Jurkat, Clone E6-1 (cell line): ENCODE results near the gene BAIAP2L2.
"Not testable (repeated sequence)": the region's sequence is repeated elsewhere in the genome, so short reads cannot be mapped to it uniquely, and the experiment has no call there.

Experiments used
- DNase-seq: peaks from one replicate; pipeline ENCODE4 v3.0.0-alpha.2; 2011; ENCODE audit warnings: low read depth, low spot score
- H3K4me3 ChIP-seq: 2 replicates; pipeline ENCODE4 v1.5.1; 2011; ENCODE audit warnings: mild to moderate bottlenecking, low read length, control low read depth, moderate library complexity

BAIAP2L2 gene

DNA sequence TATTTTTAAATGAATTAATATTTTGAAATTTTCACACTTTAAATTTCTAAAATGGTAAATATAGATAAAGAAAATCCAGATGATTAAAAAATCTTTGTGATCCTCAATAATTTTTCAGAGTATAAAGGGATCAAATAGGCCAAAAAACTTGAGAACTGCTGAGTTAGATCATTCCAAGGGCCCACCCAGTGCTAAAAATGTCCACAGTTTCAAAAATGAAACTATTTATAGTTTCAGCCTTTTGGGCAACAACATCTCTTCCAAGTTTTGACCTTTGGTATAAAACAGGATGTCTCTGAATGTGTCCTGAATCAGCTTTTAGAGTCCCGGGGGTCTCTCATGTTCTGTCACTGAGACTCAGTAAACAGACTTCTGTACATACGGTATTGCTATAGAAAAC is 20.9 kb upstream of the BAIAP2L2 start:
- no peak overlapping the region for H3K4me3 ChIP-seq
- DNase-seq: no peak

DNA sequence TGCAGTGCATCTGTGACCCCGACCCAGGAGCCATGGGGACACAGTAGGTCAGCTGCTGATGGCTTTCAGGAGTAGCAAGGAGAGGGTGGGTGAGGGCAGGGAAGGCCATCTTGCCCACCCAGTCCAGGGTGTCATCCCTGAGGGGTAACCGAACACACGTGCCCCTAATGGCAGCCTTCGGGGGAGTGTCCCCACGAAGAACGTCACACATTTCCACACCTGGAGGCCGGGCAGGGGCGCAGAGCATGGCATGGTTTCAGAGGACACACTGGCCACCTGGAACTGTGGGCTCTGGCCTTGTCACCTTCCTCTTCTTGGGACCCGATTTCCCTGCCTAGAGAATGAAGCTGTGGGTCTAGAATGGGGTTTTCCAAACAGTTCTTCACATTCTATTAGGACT is 19.4 kb upstream of the BAIAP2L2 start:
- no peak overlapping the region for H3K4me3 ChIP-seq
- DNase-seq: no peak

DNA sequence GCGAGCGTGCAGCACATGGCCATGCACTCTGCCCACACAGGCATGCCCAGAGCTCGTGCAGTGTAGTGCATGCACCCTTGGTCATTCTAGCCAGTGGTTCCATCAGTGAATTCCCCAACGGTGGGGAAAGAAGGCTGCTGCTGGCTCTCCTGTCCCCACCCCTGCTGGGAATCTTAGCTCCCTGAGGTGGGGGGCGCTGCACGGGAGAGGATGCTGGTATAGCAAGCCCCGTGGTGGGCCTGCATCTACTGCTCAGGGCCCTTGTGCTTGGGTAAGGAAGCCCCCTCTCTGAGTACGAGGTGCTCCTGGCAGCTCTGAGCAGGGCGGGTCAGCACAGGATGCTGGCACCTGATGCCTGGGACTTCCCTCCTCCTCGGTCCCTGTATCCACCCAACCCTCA is 18.5 kb upstream of the BAIAP2L2 start:
- no peak overlapping the region for H3K4me3 ChIP-seq
- DNase-seq: no peak

DNA sequence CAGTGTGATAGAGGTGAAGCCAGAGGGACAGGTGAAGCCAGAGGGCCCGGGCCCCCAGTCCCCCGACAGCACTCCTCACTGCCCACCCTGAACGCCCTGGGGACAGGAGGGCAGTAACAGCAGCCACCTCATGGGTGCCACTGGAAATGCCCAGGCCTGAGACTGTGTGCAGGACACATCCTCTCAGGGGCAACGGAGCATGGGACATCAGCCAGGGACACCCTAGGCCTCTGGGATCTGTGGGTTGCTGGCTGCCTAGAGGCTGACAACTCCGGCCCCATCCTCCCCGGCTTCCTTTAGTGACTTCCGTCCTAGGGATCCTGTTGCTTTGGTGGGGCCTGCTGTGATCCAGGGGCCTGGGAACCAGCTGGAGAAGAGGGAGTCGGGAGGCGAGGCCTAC is 17.4 kb upstream of the BAIAP2L2 start:
- no peak overlapping the region for H3K4me3 ChIP-seq
- no peak for DNase-seq

DNA sequence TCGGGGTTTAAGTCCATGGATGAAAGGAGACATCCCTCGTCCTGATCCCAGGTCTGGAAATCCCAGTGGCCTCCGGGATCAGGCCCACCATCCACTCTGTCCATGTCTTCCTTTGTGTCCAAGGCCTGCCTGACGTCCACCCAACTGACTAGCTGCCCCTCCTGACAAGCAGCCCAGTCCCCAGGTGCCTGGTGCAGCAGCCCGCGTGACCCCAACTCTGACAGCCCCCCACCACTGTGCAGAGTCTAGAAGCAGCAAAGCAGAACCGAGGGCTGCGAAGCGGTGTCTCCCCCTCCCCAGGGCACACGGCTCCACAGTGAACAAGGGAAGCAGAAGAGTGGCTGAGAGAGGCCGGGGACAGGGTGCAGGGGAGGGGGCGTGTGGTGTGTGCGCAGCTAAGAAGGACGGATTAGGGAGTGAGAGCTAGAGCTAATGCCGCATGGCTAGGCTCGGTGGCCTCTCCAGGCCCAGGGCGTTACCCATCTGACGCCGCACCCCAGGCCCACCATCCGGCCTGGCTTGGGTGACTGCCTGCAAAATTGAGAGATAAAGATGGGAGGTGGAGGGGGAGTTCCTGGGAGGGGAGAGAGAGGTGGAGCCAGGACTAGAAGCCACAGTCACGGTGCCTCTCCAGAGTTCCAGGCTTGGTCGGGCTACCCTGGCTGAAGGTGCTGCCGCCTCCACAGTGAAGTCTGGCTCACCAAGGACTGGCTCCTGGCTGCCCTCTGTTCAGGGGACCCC is 16.6 kb upstream of the BAIAP2L2 start:
- DNase-seq: no peak
- no peak overlapping the region for H3K4me3 ChIP-seq

DNA sequence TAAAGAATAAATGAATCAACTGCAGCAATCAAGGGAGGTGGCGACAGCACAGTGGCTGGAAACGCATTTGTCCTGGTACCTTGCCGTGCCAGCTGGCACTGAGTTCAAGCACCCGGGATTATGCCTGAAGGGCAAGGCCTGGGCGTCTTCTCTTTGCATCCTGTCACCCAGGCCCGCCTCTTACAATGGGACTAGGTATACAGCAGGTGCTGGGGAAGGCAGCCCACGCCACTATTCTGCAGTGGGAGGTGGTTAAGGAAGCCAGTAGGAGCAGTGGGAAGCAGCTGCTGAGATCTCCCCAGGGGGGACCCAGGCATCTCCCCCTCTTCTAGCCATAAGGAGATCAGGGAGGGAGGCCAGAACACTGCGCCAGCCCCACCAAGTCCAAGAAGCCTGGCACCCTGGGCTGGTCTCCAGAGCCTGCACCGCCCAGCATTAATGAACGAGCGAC is 15.3 kb upstream of the BAIAP2L2 start:
- no peak for DNase-seq
- H3K4me3 ChIP-seq: no peak overlapping the region

DNA sequence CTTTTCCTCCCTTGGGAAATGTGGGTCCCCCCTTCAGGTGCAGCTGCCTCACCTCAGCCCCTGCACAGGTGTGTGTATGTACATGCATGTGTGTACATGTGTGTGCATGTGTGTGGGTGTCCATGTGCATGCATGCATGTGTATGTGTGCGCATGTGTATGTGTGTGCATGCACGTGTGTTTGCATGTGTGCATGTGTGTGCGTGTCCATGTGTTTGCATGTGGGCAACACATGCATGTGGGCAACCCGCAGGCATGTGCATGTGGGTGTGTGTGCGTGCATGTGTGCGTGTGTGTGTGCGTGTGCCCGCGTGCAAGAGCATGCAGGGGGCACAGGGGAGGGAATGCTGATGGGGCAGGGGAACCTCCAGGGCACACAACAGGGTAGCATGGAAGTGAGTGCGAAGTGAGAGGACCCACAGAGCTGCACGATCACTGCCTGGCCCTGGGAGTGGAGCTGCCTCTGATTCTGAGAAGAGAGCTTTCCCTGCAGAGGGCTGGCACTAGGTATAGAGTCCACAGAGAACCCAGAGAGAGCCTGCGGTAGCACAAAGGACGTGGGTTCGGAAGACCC is 14.6 kb upstream of the BAIAP2L2 start:
- DNase-seq: no peak
- no peak overlapping the region for H3K4me3 ChIP-seq

DNA sequence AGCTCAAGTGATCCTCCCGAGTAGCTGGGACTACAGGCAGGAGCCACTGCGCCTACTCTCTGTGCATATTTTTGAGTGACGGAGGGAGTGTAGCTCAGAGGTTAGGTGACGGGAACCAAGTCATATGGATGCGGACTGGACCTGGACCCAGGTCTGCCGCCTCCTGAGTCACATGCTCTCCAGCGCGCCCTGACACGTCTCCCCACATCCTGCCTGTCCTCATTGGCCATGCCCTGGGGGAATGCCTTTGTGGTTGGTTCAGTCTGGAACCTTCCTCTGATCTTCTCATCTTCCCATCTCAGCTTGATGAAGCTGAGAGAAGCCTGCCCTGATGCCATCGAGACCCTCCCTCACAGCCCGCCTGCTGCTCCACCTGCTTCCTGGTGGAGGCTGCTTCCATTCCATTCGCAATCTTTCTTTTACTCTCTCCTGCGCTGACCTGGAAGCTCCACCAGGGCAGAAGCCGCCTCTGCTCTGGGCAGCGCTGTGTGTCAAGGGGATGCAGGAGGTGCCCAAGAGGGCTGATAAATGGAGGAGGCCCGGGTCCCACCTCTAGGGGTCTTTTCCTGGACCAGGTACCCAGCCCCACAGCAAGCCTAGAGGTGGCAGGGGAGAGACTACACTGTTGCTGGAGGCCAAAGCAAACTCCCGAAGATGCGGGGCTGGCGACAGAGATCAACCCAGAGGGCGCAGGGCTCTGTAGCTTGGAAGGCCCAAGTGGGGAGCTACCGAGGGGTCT is 13.9 kb upstream of the BAIAP2L2 start:
- peak; percentile 9 for DNase-seq
- H3K4me3 ChIP-seq: no peak overlapping the region

DNA sequence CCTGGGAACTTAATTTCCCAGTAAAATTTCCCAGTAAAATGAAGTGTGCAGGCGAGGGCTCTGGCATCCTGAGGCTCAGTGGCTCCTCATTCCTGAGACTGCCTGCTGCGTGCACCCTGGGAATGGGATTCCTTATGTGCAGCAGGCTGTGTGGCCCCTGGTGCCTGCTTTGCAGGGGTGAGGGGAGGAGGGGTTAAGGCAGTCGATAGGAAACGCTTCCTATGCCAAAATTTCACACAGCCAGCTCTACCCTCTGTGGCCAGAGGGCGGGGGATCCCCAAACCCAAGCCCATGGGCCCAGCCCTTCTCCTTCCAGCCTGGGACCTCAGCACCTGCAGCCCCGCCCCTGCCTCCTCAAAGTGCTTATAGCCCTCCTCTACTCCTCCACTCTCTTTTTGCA is 12.1 kb upstream of the BAIAP2L2 start:
- peak; percentile 21 for DNase-seq

DNA sequence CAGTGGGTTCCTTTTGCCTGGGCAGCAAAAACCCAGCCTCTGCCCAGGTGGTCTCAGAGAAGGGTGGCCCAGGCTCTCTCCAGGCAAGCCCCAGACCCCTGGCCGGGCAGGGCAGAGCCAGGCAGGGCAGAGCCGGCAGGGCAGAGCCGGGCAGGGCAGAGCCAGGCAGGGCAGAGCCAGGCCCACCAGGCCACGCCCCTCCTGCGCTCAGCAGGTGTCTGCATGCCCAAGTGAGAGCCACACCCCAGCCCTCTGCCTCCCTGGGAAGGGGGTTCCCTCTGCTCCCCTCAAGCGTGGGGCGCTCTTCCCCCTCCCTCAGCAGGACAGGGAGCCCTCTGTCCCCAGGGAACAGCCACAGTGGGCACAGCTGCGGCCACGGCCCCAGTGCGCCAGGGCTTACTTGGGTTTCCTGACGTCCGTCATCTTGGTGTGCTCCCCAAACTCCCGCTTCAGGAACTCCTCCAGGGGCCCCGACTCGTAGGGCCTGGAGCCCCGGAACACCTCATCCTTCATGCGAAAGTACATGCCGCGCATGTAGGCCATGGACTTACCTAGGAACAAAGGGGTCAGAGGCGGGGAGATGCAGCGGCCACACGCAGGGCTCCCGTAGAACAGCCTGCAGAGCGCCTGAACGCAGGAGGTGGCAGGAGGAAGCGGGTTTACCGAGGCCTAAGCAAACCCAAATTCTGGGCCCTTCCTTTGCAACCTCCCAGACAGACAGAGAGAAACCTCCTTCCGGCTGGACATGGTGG is 10.1 kb upstream of the BAIAP2L2 start:
- H3K4me3 ChIP-seq: no peak overlapping the region

More for the DNA sequence above, 12.1 kb upstream of the BAIAP2L2 start:
- no peak overlapping the region for H3K4me3 ChIP-seq

DNA sequence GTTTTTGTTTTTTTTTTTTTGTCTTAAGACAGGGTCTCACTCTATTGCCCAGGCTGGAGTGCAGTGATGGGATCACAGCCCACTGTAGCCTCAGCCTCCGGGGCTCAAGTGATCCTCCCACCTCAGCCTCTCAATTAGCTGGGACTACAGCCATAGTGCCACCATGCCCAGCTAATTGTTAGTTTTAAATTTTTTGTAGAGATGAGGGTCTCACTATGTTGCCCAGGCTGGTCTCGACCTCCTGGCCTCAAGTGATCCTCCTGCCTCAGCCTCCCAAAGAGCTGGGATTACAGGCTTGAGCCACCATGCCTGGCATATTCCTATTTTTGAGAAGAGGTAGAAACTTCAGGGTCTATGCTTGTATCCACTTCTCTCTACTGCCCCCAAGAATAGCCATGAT is 8.3 kb upstream of the BAIAP2L2 start:
- H3K4me3 ChIP-seq, DNase-seq: not testable (repeated sequence)

More for the DNA sequence above, 10.1 kb upstream of the BAIAP2L2 start:
- no peak for DNase-seq

DNA sequence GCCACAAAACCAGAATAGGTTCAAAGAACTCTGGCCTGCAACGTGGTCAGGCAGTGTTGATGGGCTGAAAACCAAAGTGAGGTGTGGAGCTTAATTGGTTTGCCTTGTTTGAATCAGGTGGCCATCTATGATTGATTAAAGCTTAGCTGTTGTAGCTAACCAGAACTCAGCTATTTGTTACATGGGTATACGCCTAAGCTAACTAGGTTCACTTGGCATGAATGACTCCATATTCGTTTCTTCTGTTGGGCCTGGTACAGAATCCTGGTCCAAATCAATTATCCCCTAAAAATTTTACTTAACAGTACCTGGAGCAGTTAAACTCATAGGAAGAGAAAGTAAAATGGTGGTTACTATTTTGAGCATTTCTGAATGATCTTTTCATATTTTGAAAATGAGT is 7.7 kb upstream of the BAIAP2L2 start:
- no peak overlapping the region for H3K4me3 ChIP-seq
- DNase-seq: no peak

DNA sequence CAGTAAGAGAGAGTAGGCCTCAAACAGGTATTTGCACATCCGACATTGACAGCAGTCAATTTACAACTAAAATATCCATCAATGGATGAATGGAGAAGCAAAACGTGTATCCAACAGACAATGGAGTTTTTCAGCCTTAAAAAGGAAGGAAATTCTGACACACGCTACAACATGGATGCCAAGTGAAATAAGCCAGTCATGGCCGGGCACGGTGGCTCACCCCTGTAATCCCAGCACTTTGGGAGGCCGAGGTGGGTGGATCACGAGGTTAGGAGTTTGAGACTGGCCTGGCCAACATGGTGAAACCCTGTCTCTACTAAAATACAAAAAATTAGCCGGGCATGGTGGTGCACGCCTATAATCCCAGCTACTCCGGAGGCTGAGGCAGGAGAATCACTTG is 7.1 kb upstream of the BAIAP2L2 start:
- H3K4me3 ChIP-seq, DNase-seq: not testable (repeated sequence)

DNA sequence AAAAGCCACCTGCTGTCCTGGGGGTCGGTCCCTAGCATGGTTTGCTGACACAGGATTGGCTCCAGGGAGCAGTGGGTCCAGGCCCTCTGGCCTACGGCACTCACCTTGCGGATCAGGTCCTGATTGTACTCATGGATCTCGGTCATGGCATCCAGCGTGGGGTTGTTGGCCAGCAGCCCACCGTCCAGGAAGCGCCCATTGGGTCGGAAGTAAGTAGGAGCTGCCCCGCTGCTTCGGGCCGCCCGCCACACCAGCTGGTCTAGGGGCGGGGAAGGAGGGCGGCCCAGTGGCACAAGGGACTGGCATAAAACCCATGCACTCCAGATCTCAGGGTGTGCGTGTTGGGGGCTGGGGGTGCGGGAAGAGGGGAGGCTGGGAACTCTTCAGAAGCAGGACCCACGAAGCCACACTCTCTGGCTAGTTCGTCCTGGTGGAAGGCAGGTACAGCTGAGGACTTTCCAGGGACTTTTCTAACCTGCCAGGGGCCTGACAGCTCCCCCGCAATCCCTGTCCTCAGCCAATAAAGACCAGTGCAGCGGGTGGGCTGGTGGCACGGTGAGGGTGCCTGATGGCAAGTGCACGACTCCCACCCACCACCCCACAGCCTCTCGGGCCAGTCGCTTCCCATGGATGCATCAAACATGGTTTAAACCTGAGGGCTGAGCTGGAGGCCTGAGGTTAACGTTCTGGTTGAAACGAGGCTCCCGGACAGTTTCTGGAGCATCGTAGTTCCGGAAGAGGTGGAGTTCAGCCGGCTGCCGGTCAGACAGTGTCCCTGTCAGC is 5.1 kb upstream of the BAIAP2L2 start:
- no peak overlapping the region for H3K4me3 ChIP-seq
- no peak for DNase-seq

DNA sequence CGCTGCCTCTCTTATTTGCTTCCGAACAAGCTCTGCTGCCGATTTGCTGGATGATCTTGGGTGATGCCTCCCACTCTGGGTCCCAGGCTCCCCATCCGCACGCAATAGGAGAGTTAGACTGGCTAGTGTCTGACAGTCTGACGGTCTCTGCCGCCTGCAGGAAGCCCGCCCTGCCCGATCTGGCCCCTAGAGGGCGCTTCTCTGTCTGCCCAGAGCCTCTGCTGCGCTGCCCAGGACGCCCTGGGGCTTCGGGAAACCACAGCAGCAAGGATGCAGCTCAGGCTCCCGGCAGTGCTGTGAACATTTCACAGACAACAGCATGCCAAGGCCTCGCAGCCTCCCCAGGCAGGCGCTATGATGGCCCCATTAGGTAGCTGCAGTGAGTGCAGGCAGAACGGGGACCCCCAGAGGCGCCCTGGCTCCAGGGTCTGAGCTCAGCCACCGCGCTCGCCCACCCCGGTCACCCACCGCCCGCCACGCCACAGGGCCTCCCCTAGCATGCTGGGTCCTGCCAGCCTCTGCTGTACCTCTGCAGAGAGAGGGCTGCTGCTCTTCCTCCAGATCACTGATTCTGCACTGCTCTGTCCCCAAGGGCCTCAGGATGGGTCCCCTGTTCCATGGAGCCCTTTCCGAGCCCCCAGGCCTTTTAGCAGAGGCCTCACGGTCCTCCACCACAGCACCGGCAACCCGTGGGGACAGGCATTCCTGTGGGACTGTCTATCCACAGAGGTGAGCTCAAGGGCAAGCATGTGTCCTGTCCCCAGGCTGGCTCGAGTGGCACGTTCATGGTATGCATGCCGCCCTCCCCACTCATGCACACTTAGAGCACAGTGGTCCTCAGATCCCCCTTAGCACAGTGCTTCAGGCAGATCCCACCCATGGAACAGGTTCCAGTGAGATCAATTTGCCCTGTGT is 4.3 kb upstream of the BAIAP2L2 start:
- H3K4me3 ChIP-seq: no peak overlapping the region
- DNase-seq: peak; percentile 60

DNA sequence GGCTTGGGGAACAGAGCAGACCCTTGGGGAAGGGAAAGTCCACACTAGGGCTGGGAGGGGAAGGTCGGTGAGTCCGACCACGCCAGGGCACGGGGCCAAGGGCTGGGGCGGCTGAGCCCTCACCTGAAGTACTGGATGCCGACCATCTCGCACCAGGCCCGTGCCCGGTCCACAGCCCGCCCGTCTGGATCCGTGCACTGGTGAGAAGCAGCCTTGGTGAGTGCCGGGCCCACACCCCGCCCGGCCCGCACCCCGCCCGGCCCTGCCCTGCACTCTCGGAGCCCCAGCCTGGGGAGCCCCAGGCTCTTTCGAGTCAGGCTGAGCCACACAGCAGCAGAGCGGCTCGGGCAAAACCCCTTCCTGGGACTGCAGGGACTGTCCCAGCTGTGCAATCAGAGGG is 1.9 kb upstream of the BAIAP2L2 start:
- H3K4me3 ChIP-seq: no peak overlapping the region
- DNase-seq: no peak

DNA sequence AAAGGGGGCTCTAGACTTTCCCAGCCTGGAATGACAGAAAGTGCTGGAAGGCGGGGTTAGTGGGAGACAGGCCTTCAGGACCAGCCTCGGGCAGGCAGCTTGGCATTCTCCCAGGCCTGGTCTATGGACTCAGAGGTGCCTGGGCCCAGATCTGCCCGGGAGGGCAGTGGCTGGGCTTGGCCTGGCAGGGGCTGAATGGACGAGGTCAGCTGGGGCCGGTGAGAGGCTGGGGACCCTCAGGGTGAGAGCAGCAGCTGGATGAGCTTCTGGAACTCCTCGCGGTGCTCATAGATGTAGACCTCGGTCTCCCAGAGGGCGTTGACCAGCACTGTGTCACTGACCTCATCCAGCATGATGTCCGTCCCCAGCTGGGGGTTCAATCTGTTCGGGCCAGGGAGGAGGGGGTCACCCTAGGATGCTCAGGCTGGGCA is 1.5 kb upstream of the BAIAP2L2 start:
- H3K4me3 ChIP-seq: no peak overlapping the region
- no peak for DNase-seq
